Liver (tissue), 9 donors: ENCODE data around the gene MRPL55. TPM values are rescaled to one million over a fixed set of nuclear protein-coding genes. Genes with fewer than 3 reads are reported as not detected.

Experiments
- DNase-seq: peaks from one replicate; pipeline ENCODE4 v3.0.0-alpha.2; 2017; ENCODE audit warnings: low spot score
- H3K27ac ChIP-seq, 2 donors: one replicate each; pipeline ENCODE4 v1.7.0; 2013; ENCODE audit warnings: inconsistent platforms in 2 of 2, low read length in 2 of 2, control low read depth in 1 of 2, low read depth in 1 of 2, mild to moderate bottlenecking in 1 of 2
- H3K27me3 ChIP-seq, 4 donors: one replicate each; pipeline versions ENCODE4 v1.6.1 to v1.7.0; 2013; ENCODE audit warnings: low read length in 3 of 4, inconsistent platforms in 1 of 4, mild to moderate bottlenecking in 1 of 4, moderate library complexity in 1 of 4; ENCODE audit not compliant: control insufficient read depth in 4 of 4, insufficient read depth in 4 of 4
- H3K36me3 ChIP-seq, 4 donors: one replicate each; pipeline versions ENCODE4 v1.6.1 to v1.7.0; 2013; ENCODE audit warnings: low read length in 3 of 4, mild to moderate bottlenecking in 3 of 4, low read depth in 1 of 4, moderate library complexity in 1 of 4; ENCODE audit not compliant: control insufficient read depth in 4 of 4, insufficient read depth in 3 of 4
- H3K4me1 ChIP-seq, 4 donors: one replicate each; pipeline versions ENCODE4 v1.6.1 to v1.7.0; 2013; ENCODE audit warnings: low read length in 3 of 4, mild to moderate bottlenecking in 3 of 4, moderate library complexity in 1 of 4; ENCODE audit not compliant: control insufficient read depth in 4 of 4, insufficient read depth in 4 of 4
- H3K4me3 ChIP-seq, 3 donors: one replicate each; pipeline versions ENCODE4 v1.6.1 to v1.7.0; 2013; ENCODE audit warnings: low read length in 3 of 3, control low read depth in 1 of 3, low read depth in 1 of 3, mild to moderate bottlenecking in 1 of 3
- H3K9ac ChIP-seq, 2 donors: one replicate each; pipeline ENCODE4 v1.7.0; 2013; ENCODE audit warnings: low read length in 2 of 2, mild to moderate bottlenecking in 2 of 2, moderate library complexity in 2 of 2, control low read depth in 1 of 2, low read depth in 1 of 2
- H3K9me3 ChIP-seq, 4 donors: one replicate each; pipeline versions ENCODE4 v1.6.1 to v1.7.0; 2013; ENCODE audit warnings: low read length in 3 of 4; ENCODE audit not compliant: control insufficient read depth in 4 of 4
- ATF3 ChIP-seq: IDR thresholded peaks from 2 replicates; pipeline ENCODE4 v1.6.1; 2016; ENCODE audit warnings: antibody characterized with exemption
- CTCF ChIP-seq: fragments of 150-350 bp; IDR thresholded peaks from 2 replicates; pipeline ENCODE4 v1.5.1; 2017; ENCODE audit warnings: improper control_type of control experiment, low read depth, low read length; ENCODE audit not compliant: missing input control
- FOXA1 ChIP-seq: IDR thresholded peaks from 2 replicates; pipeline ENCODE4 v1.6.1; 2016; ENCODE audit warnings: antibody characterized with exemption
- GABPA ChIP-seq, 2 donors: IDR thresholded peaks in 1 of 2; conservative IDR thresholded peaks in 1 of 2; 2 replicates each; pipeline ENCODE4 v1.6.1; 2016; ENCODE audit warnings: antibody characterized with exemption in 2 of 2, mild to moderate bottlenecking in 1 of 2, moderate library complexity in 1 of 2
- JUND ChIP-seq, 2 donors: IDR thresholded peaks; 2 replicates each; pipeline ENCODE4 v1.6.1; 2016; ENCODE audit warnings: antibody characterized with exemption in 2 of 2
- MAX ChIP-seq: IDR thresholded peaks from 2 replicates; pipeline ENCODE4 v1.6.1; 2016; ENCODE audit warnings: antibody characterized with exemption
- NR2F2 ChIP-seq: IDR thresholded peaks from 2 replicates; pipeline ENCODE4 v1.6.1; 2016; ENCODE audit warnings: antibody characterized with exemption
- REST ChIP-seq: IDR thresholded peaks from 2 replicates; pipeline ENCODE4 v1.6.1; 2016; ENCODE audit warnings: antibody characterized with exemption, mild to moderate bottlenecking
- SP1 ChIP-seq: IDR thresholded peaks from 2 replicates; pipeline ENCODE4 v1.6.1; 2018; ENCODE audit warnings: antibody characterized with exemption, mild to moderate bottlenecking
- TAF1 ChIP-seq: conservative IDR thresholded peaks from 2 replicates; pipeline ENCODE4 v1.6.1; 2016; ENCODE audit warnings: antibody characterized with exemption, mild to moderate bottlenecking
- WGBS: extraction: QIAGEN DNeasy Blood & Tissue Kit; methylation state at CpG from one replicate; pipeline ENCODE4 v1.1.7; 2013; 5-methylcytosine and 5-hydroxymethylcytosine counted together
- polyA plus RNA-seq, 2 donors: library from polyadenylated mRNA; stranded (reverse) in 1 of 2; unstranded in 1 of 2; fragments of 200-250 nt in 1 of 2; fragments of >200 nt in 1 of 2; fragmentation: Nextera tagmentation in 1 of 2; extraction: Ambion mirVana in 1 of 2; gene quantifications; one replicate each; pipeline versions ENCODE4 v1.2.1 to v1.2.3, GENCODE V29; 2013 to 2015
- total RNA-seq, 2 donors: library from RNA; depleted of rRNA; stranded (reverse); fragments of >200 nt; gene quantifications; one replicate each; pipeline ENCODE4 v1.2.3, GENCODE V29; 2014
- donor health status: healthy.
- donor health status: healthy.
- donor health status: healthy.
- donor health status: healthy.
- donor health status: healthy.

MRPL55 gene
- total and polyA plus RNA-seq, 4 donors: 38.9 to 119 (median 62.0) TPM

GRCh38 chr1:228089519-228090380 is 19.3 kb downstream of the MRPL55 start (continued):
- no peak for TF ChIP-seq ATF3

- peaks cover 30 to 87% (median 73%) of the 10 kb centered on the region in 4 donors for H3K4me1 ChIP-seq
- WGBS: 81% methylated on average over 21 of the region's 21 CpGs
- peaks cover 2 to 8% (median 4%) of the 10 kb centered on the region in 4 donors for H3K36me3 ChIP-seq
- H3K9ac ChIP-seq: no peak overlapping the region
- no peak for TF ChIP-seq SP1
- no peak for TF ChIP-seq FOXA1
- TF ChIP-seq CTCF: no peak
- no peak for TF ChIP-seq GABPA (IDR thresholded peaks at IDR 0.05 in 1 of 2, conservative IDR thresholded peaks at IDR 0.05 in 1 of 2)
- no peak for DNase-seq
- peaks cover 0 to under 1% (median 0%) of the 10 kb centered on the region in 4 donors for H3K9me3 ChIP-seq
- H3K4me3 ChIP-seq: no peak overlapping the region
- H3K27me3 ChIP-seq: no peaks in the 10 kb centered on the region
- no peak overlapping the region for H3K27ac ChIP-seq
These were observed 20.3 kb downstream of the MRPL55 start for GRCh38 chr1:228088586-228089498.

- H3K4me1 ChIP-seq: peaks cover 30 to 86% (median 74%) of the 10 kb centered on the region in 4 donors
- 71% methylated on average over 7 of the region's 7 CpGs for WGBS
- H3K36me3 ChIP-seq: peaks cover 0 to 8% (median 4%) of the 10 kb centered on the region in 4 donors
- no peak overlapping the region for H3K4me3 ChIP-seq
- H3K27ac ChIP-seq: no peak overlapping the region
- H3K9ac ChIP-seq: no peak overlapping the region
- no peaks in the 10 kb centered on the region for H3K9me3 ChIP-seq
- TF ChIP-seq GABPA (IDR thresholded peaks at IDR 0.05 in 1 of 2, conservative IDR thresholded peaks at IDR 0.05 in 1 of 2) (no peak), MAX (no peak), TAF1 (no peak), NR2F2 (no peak), REST (no peak), ATF3 (no peak), JUND (IDR thresholded peaks at IDR 0.05) (no peak)
- H3K27me3 ChIP-seq: no peaks in the 10 kb centered on the region
- DNase-seq: no peak
These were observed 21.3 kb downstream of the MRPL55 start for GRCh38 chr1:228087771-228088251.
